Subcutaneous adipose tissue (tissue), 4 donors: ENCODE data around the gene HIPK1. TPM values are rescaled to one million over a fixed set of nuclear protein-coding genes. Genes with fewer than 3 reads are reported as not detected.

Experiments
- CTCF ChIP-seq: fragments of 450-650 bp; IDR thresholded peaks from one replicate; pipeline ENCODE4 v1.5.1; 2016; ENCODE audit warnings: low read depth, mild to moderate bottlenecking, control low read depth, antibody characterized with exemption, moderate library complexity
- total RNA-seq, 4 donors: library from RNA; depleted of rRNA; stranded (reverse); fragments of >200 nt; gene quantifications; one replicate each; pipeline ENCODE4 v1.1.0, GENCODE V29; 2016

Gene HIPK1
- total RNA-seq, 4 donors from 2014 or later = 51.0 to 74.5 (median 53.3) TPM

DNA sequence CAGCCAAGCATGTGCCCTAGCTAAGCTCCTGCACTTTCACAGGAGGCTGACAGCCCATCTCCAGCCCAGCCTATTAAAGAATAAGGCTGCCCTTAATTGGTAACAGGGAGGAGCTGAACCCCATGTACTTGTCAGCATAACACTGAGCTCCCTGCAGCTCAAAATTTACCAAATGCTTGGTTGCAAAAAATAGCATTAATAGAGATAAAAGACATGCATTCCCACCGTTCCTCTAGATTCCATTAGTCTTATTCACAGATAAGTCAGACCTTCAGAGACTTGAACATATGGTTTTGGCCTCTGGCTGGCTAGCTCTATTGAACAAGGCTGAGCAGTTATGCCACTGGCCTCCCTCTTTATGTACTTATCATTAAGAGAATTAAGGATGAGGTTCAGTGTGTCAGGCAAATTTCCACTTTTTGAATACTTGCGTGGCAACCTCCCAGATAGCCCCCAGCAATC, 79.4 kb downstream of the HIPK1 start:
- TF ChIP-seq CTCF = no peak

DNA sequence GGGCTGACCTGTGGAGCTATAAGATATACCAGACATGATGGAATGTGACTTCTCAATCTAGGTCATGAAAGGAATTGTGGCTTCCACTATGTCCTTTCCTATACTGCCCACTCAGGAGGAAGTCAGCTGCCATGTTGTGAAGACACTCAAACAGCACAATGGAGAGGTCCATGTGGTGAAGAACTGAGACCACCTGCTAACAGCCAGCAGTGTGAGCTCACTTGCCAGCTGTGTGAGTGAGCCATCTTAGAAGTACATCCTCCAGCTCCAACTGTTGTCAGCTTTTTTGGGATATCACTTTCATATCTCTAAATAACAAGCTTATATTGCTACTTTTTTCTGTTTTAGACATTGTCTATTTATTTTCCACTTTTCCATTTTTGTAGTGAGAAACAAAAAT, 79.9 kb downstream of the HIPK1 start:
- TF ChIP-seq CTCF = no peak

DNA sequence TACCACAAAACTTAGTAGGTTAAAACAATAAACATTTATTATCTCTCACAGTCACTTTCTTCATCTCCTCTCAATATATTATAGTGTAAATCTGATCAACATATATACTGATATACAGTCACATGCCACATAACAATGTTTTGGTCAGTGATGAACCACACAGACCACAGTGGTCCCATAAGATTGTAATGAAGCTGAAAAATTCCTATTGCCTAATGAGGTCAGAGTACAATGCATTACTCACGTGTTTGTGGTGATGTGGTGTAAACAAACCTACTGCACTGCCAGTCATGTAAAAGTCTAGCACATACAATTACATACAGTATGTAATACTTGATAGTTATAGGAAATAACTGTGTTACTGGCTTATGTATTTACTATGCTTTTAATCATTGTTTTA, 80.3 kb downstream of the HIPK1 start:
- TF ChIP-seq CTCF = no peak

DNA sequence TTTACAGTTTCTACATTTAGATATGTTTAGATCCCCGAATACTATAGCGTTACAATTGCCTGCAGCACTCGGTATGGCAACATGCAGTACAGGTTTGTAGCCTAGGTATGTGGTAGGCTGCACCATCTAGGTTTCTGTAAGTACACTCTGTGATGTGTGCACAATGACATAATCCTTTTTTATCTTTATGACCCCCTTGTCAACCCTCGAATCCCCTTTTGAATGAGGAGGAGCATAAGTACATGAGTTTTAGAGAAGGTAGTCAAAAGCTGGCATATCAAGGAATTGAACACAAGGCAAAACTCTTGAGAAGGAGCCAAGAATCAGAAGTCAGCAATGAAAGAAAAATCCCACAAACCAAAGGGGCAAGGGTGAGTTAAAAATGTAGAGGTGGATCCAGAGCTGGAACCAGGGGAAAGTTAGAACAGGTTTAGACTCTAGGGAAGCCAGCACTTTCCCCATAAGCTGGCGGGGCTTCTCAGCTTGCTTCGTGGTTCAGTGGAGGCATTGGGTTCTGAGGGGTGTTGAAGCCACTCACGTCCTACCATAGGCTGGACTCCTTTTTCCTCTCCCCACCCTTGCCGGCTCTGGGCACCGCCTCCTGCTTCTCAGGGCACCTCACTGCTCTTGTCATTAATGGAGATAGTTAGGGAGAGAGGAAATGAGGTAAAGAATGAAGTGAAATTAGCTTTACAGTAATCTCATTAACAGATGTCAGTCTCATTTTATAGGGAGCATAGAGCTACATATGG, 81.5 kb downstream of the HIPK1 start:
- TF ChIP-seq CTCF = no peak

DNA sequence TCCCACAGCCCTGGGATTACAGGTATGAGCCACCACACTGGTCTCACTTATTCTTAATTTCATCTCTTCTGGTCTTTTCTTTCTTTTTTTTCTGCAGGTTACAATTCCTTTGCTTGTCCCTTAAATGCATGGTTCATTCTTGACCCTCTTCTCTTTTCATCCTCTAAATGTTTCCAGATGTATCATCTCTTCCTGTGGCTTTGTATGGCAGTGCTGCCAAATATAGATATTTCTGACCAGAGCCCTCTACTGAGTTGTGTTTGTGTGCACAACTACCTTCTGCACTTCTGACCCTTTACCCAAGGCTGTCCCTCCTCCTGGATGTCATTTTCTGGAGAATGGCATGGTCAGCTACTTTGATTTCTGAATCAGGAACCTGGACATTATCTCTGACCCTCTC, 82.7 kb downstream of the HIPK1 start:
- TF ChIP-seq CTCF = no peak

GRCh38 chr1:114015075-114015474, 86.0 kb downstream of the HIPK1 start:
- TF ChIP-seq CTCF = no peak

GRCh38 chr1:114021665-114022099, 92.6 kb downstream of the HIPK1 start:
- no peak for TF ChIP-seq CTCF
